ENCODE measurements around the gene CFAP53.

CFAP53 gene

GRCh38 chr18:50201476-50202018, 64.7 kb downstream of the CFAP53 start:
- TF ChIP-seq ZNF274 (IDR thresholded peaks at IDR 0.05; ENCODE audit: low read depth, low read length), result no peak
- H3K4me3 ChIP-seq (ENCODE audit: low read length), result no peak overlapping the region

- TF ChIP-seq ZNF274 (IDR thresholded peaks at IDR 0.05; ENCODE audit: low read depth, low read length), result no peak
- no peak overlapping the region for H3K4me3 ChIP-seq (ENCODE audit: low read length)
Measured at GRCh38 chr18:50199921-50200320, 66.4 kb downstream of the CFAP53 start.

- no peak overlapping the region for H3K4me3 ChIP-seq (ENCODE audit: low read length)
- no peak for TF ChIP-seq ZNF274 (IDR thresholded peaks at IDR 0.05; ENCODE audit: low read depth, low read length)
Measured at GRCh38 chr18:50199346-50199855, 66.9 kb downstream of the CFAP53 start.

GRCh38 chr18:50196261-50196660, 70.0 kb downstream of the CFAP53 start:
- H3K4me3 ChIP-seq (ENCODE audit: low read length), result no peak overlapping the region
- TF ChIP-seq ZNF274 (IDR thresholded peaks at IDR 0.05; ENCODE audit: low read depth, low read length), result no peak

GRCh38 chr18:50195689-50196088, 70.6 kb downstream of the CFAP53 start:
- TF ChIP-seq ZNF274 (IDR thresholded peaks at IDR 0.05; ENCODE audit: low read depth, low read length), result no peak
- no peak overlapping the region for H3K4me3 ChIP-seq (ENCODE audit: low read length)

GRCh38 chr18:50194631-50195532, 71.4 kb downstream of the CFAP53 start, which contains the start of gene MYO5B:
MYO5B (minus strand) TSS chr18:50195147; CDS start chr18:50194793, 354 bp downstream.
- peak within 1 kb of the TSS; percentile 58 for H3K4me3 ChIP-seq (ENCODE audit: low read length)
- no peak for TF ChIP-seq ZNF274 (IDR thresholded peaks at IDR 0.05; ENCODE audit: low read depth, low read length)

GRCh38 chr18:50193796-50194630, 72.3 kb downstream of the CFAP53 start:
- H3K4me3 ChIP-seq (ENCODE audit: low read length), result peak overlapping the region; percentile 58
- TF ChIP-seq ZNF274 (IDR thresholded peaks at IDR 0.05; ENCODE audit: low read depth, low read length), result no peak

GRCh38 chr18:50192995-50193795, 73.1 kb downstream of the CFAP53 start:
- TF ChIP-seq ZNF274 (IDR thresholded peaks at IDR 0.05; ENCODE audit: low read depth, low read length), result no peak
- H3K4me3 ChIP-seq (ENCODE audit: low read length), result no peak overlapping the region

- H3K4me3 ChIP-seq (ENCODE audit: low read length), result no peak overlapping the region
- no peak for TF ChIP-seq ZNF274 (IDR thresholded peaks at IDR 0.05; ENCODE audit: low read depth, low read length)
Measured at GRCh38 chr18:50190926-50191325, 75.4 kb downstream of the CFAP53 start.

- TF ChIP-seq ZNF274 (IDR thresholded peaks at IDR 0.05; ENCODE audit: low read depth, low read length), result no peak
- no peak overlapping the region for H3K4me3 ChIP-seq (ENCODE audit: low read length)
Measured at GRCh38 chr18:50190236-50190635, 76.1 kb downstream of the CFAP53 start.

GRCh38 chr18:50189160-50189559, 77.1 kb downstream of the CFAP53 start:
- TF ChIP-seq ZNF274 (IDR thresholded peaks at IDR 0.05; ENCODE audit: low read depth, low read length), result no peak
- H3K4me3 ChIP-seq (ENCODE audit: low read length), result no peak overlapping the region

- no peak for TF ChIP-seq ZNF274 (IDR thresholded peaks at IDR 0.05; ENCODE audit: low read depth, low read length)
- no peak overlapping the region for H3K4me3 ChIP-seq (ENCODE audit: low read length)
Measured at GRCh38 chr18:50188652-50189051, 77.6 kb downstream of the CFAP53 start.

- no peak overlapping the region for H3K4me3 ChIP-seq (ENCODE audit: low read length)
- TF ChIP-seq ZNF274 (IDR thresholded peaks at IDR 0.05; ENCODE audit: low read depth, low read length), result no peak
Measured at GRCh38 chr18:50187659-50188058, 78.6 kb downstream of the CFAP53 start.
